SW 1271 (cell line): Measurements from ENCODE around the gene STK33.
A peak's percentile ranks its signal among the peaks of the same experiment; 100 is the strongest.

Experiments
- DNase-seq, 2 experiments: peaks; one replicate each; lab custom pipeline; 2025; lab: John Stamatoyannopoulos, UW

STK33 gene

GRCh38 chr11:8603696-8604077 is 9.7 kb upstream of the STK33 start:
- DNase-seq = no peak

- no peak for DNase-seq
Measured at GRCh38 chr11:8601376-8602133, 7.5 kb upstream of the STK33 start.

- DNase-seq = no peak
Measured at GRCh38 chr11:8598506-8598905, 4.5 kb upstream of the STK33 start.

- DNase-seq = no peak
Measured at GRCh38 chr11:8597182-8597581, 3.2 kb upstream of the STK33 start.

GRCh38 chr11:8596504-8597046 is 2.5 kb upstream of the STK33 start:
- DNase-seq = no peak

- DNase-seq = no peak
Measured at GRCh38 chr11:8593455-8593854, 573 bp downstream of the STK33 start.

- DNase-seq = no peak
Measured at GRCh38 chr11:8587915-8588314, 6.1 kb downstream of the STK33 start.

- DNase-seq = no peak
Measured at GRCh38 chr11:8586805-8587204, 7.2 kb downstream of the STK33 start.

GRCh38 chr11:8586184-8586583 is 7.8 kb downstream of the STK33 start:
- no peak for DNase-seq

- no peak for DNase-seq
Measured at GRCh38 chr11:8584511-8584910, 9.5 kb downstream of the STK33 start.

- DNase-seq = no peak
Measured at GRCh38 chr11:8584082-8584481, 9.9 kb downstream of the STK33 start.

GRCh38 chr11:8581300-8581699 is 12.7 kb downstream of the STK33 start:
- no peak for DNase-seq

GRCh38 chr11:8577791-8578581 is 16.0 kb downstream of the STK33 start:
- DNase-seq = no peak

- DNase-seq = no peak
Measured at GRCh38 chr11:8574798-8575197, 19.2 kb downstream of the STK33 start.

- DNase-seq = no peak
Measured at GRCh38 chr11:8573777-8574176, 20.3 kb downstream of the STK33 start.

GRCh38 chr11:8567602-8568198 is 26.3 kb downstream of the STK33 start:
- DNase-seq = no peak

GRCh38 chr11:8566613-8567210 is 27.3 kb downstream of the STK33 start:
- DNase-seq = peak; percentile 15 to 71

- no peak for DNase-seq
Measured at GRCh38 chr11:8564526-8564925, 29.5 kb downstream of the STK33 start.

- no peak for DNase-seq
Measured at GRCh38 chr11:8561461-8561860, 32.6 kb downstream of the STK33 start.

GRCh38 chr11:8558436-8558835 is 35.6 kb downstream of the STK33 start:
- DNase-seq = no peak

- DNase-seq = no peak
Measured at GRCh38 chr11:8545698-8546366, 48.2 kb downstream of the STK33 start.

GRCh38 chr11:8544807-8545206 is 49.2 kb downstream of the STK33 start:
- DNase-seq = no peak
